PFSK-1 (cell line): ENCODE results near the gene CD247.

Experiments used
- FOXP2 ChIP-seq: optimal IDR thresholded peaks from 2 replicates; pipeline ENCODE3; 2011; ENCODE audit warnings: borderline replicate concordance, control low read depth, inconsistent platforms; ENCODE audit not compliant: insufficient read depth; ENCODE audit errors: extremely low read length, extremely low read depth
- POLR2AphosphoS5 ChIP-seq: IDR thresholded peaks from 2 replicates; pipeline ENCODE4 v1.6.1; 2012; ENCODE audit warnings: low read depth, mild to moderate bottlenecking, control low read depth, low read length, moderate library complexity
- SIN3A ChIP-seq: IDR thresholded peaks from 2 replicates; pipeline ENCODE4 v1.6.1; 2012; ENCODE audit warnings: mild to moderate bottlenecking, low read length, moderate library complexity, borderline replicate concordance; ENCODE audit not compliant: insufficient read depth
- TAF1 ChIP-seq: IDR thresholded peaks from 2 replicates; pipeline ENCODE4 v1.6.1; 2012; ENCODE audit warnings: low read length, control low read depth, borderline replicate concordance; ENCODE audit not compliant: insufficient read depth
- TF ChIP-seq, protein P1 (sequence below), 2 experiments: IDR thresholded peaks; 2 replicates each; pipeline versions ENCODE4 v1.6.1 to v1.8.0; 2011 to 2012; ENCODE audit warnings: low read depth in 2 of 2, low read length in 2 of 2, control low read depth in 1 of 2, inconsistent platforms in 1 of 2, mild to moderate bottlenecking in 1 of 2, moderate library complexity in 1 of 2; ENCODE audit not compliant: insufficient read depth in 1 of 2

The CD247 gene

DNA sequence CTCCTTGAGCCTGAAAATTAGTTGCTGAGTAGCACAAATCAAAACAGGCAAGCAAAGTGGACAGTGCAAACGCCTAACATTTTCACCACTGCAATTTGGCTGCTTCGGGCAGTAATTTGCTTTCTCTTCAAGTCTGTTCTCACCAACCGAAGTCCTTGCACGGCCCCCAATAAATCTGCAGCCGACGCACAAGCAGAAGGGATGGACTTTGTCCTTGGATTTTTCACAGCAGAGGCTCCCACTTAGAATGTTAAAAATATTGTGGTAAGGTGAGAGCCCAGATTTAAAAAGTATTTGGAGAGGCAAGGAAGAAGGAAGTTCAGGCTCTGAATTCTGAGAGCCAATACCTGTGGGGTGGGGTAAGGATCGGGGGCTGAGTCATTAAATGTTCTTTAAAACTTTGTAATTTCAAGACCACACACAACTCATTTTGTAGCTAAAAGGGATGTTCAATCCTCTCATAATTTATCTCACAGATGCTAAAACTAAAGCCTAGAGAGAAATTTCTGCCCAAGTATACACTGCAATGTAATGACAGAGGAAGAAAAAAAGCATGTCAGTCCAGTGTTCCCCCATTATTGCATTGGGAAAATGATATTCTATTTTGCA, 6.2 kb downstream of the CD247 start:
- TF ChIP-seq, protein P1, sequence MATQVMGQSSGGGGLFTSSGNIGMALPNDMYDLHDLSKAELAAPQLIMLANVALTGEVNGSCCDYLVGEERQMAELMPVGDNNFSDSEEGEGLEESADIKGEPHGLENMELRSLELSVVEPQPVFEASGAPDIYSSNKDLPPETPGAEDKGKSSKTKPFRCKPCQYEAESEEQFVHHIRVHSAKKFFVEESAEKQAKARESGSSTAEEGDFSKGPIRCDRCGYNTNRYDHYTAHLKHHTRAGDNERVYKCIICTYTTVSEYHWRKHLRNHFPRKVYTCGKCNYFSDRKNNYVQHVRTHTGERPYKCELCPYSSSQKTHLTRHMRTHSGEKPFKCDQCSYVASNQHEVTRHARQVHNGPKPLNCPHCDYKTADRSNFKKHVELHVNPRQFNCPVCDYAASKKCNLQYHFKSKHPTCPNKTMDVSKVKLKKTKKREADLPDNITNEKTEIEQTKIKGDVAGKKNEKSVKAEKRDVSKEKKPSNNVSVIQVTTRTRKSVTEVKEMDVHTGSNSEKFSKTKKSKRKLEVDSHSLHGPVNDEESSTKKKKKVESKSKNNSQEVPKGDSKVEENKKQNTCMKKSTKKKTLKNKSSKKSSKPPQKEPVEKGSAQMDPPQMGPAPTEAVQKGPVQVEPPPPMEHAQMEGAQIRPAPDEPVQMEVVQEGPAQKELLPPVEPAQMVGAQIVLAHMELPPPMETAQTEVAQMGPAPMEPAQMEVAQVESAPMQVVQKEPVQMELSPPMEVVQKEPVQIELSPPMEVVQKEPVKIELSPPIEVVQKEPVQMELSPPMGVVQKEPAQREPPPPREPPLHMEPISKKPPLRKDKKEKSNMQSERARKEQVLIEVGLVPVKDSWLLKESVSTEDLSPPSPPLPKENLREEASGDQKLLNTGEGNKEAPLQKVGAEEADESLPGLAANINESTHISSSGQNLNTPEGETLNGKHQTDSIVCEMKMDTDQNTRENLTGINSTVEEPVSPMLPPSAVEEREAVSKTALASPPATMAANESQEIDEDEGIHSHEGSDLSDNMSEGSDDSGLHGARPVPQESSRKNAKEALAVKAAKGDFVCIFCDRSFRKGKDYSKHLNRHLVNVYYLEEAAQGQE (IDR thresholded peaks at IDR 0.05; ENCODE audit: insufficient read depth in 1 of 2, low read depth in 2 of 2, low read length in 2 of 2), result no peak
- no peak for TF ChIP-seq TAF1
- no peak for TF ChIP-seq POLR2AphosphoS5

DNA sequence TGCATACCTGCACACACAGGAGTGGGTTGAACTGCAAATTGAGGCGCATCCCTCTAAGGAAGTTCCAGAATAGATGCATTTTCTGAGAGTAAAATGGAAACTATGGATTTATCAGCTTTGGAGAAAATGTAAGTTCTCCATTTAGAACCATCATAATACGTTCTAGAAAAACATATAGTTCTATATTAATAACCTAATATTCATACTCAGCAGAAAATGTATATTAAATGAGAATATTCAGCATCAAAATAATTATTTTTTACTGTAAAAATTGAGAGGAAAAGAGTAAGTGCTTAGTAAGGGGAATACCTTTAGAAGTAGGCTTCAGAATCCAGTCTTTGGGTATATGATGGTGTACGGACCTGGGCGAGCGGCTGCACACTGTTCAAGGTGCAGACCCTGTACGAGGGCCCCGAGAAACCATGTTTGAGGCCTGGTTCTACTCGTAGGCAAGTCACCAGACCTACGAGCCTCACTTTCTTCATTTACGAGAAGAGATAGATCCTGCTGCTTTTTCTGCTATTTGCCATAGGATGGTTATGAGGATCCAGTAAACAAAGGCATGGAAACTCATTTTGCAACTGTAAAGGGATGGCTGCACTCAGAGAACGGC, 6.8 kb downstream of the CD247 start:
- no peak for TF ChIP-seq POLR2AphosphoS5
- TF ChIP-seq, protein P1 (IDR thresholded peaks at IDR 0.05; ENCODE audit: insufficient read depth in 1 of 2, low read depth in 2 of 2, low read length in 2 of 2), result no peak
- no peak for TF ChIP-seq FOXP2
- no peak for TF ChIP-seq SIN3A
- no peak for TF ChIP-seq TAF1

DNA sequence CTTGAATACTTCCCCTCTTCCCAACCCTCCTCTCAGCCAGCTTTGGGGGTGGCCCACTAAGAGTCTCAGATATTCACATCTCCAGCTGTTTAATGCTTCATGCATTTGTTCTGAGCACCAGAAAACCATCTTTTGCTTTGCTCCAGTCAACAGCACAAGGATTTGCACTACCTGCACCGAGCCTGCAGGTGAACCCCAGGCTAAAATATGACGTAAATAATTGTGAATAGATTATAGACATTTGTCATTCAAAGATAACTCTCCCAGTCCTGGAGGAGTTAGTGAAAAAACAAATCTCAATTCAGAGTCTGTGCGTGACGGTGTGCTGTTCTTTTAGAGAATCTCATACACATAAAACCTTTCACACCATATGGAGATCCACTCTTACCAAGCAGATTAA, 7.4 kb downstream of the CD247 start:
- TF ChIP-seq, protein P1 (IDR thresholded peaks at IDR 0.05; ENCODE audit: insufficient read depth in 1 of 2, low read depth in 2 of 2, low read length in 2 of 2), result no peak
- TF ChIP-seq FOXP2, result no peak
- TF ChIP-seq POLR2AphosphoS5, result no peak
- TF ChIP-seq TAF1, result no peak
- no peak for TF ChIP-seq SIN3A

DNA sequence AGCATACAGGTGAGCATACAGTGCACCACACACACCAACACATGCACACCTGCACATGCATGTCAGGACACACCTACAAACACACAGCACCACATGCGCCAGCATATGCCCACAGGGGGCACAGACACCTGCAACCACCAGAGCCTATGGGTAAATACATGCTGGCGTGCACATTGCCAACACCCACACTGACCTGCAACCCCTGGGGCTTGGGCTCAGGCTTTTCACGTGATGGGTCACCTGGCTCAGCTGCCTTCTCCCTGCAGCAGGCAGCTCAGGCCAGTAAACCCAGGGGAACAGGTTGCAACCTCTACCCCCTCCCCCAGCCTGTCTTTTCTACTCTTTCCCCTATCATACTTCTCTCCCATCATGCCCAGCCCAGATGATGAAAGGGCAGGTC, 8.1 kb downstream of the CD247 start:
- TF ChIP-seq SIN3A (no peak), POLR2AphosphoS5 (no peak), TAF1 (no peak), FOXP2 (no peak)
- TF ChIP-seq, protein P1 (IDR thresholded peaks at IDR 0.05; ENCODE audit: insufficient read depth in 1 of 2, low read depth in 2 of 2, low read length in 2 of 2), result no peak
